WTC11 (cell line): ENCODE measurements around the gene TTI1. TPM values are rescaled to one million over a fixed set of nuclear protein-coding genes. Genes with fewer than 3 reads are reported as not detected.
A peak's percentile ranks its signal among the peaks of the same experiment; 100 is the strongest.

Experiments used
- ATAC-seq: fragments of 200-7000 bp; cut with Tn5 transposase; 2 replicates; pipeline ENCODE4 v1.10.0; 2021; ENCODE audit warnings: mild to moderate bottlenecking, moderate library complexity
- CTCF ChIA-PET: fragments of 300-600 bp; sonication (Branson Sonifier 250); formaldehyde crosslinking; loops from one replicate; lab custom pipeline; 2021; ENCODE audit warnings: antibody characterized with exemption; lab: Charles Lee
- POLR2A ChIA-PET: fragments of 350-600 bp; sonication (Branson Sonifier 250); formaldehyde crosslinking; loops from one replicate; lab custom pipeline; 2021; ENCODE audit warnings: antibody characterized with exemption; lab: Charles Lee
- DNase-seq: peaks from one replicate; pipeline ENCODE4 v3.0.0; 2021; ENCODE audit warnings: low spot score
- H3K27ac Mint-ChIP-seq: 2 replicates; pipeline ENCODE4 v1.8.0; 2021; ENCODE audit warnings: mixed read lengths
- H3K27me3 Mint-ChIP-seq: 2 replicates; pipeline ENCODE4 v1.8.0; 2021; ENCODE audit warnings: low read depth, mild to moderate bottlenecking, moderate library complexity, mixed read lengths
- H3K36me3 Mint-ChIP-seq: 2 replicates; pipeline ENCODE4 v1.8.0; 2021; ENCODE audit warnings: mixed read lengths
- H3K4me1 Mint-ChIP-seq: 2 replicates; pipeline ENCODE4 v1.8.0; 2022; ENCODE audit warnings: mixed read lengths
- H3K4me3 Mint-ChIP-seq: 2 replicates; pipeline ENCODE4 v1.8.0; 2021; ENCODE audit warnings: mild to moderate bottlenecking, moderate library complexity, mixed read lengths
- H3K9me3 Mint-ChIP-seq: 2 replicates; pipeline ENCODE4 v1.8.0; 2021; ENCODE audit warnings: mixed read lengths
- CBFB ChIP-seq: sonication (generic); formaldehyde crosslinking; IDR thresholded peaks from 2 replicates; pipeline ENCODE4 v1.8.1; 2022; ENCODE audit warnings: mild to moderate bottlenecking, low read depth, missing genetic modification reagents
- ELF4 ChIP-seq: sonication (generic); formaldehyde crosslinking; IDR thresholded peaks from 2 replicates; pipeline ENCODE4 v1.8.1; 2022; ENCODE audit warnings: low read depth, mild to moderate bottlenecking, moderate library complexity, missing genetic modification reagents
- EMX1 ChIP-seq: fragments of 250-450 bp; sonication (Bioruptor Pico); IDR thresholded peaks from 2 replicates; pipeline ENCODE4 v1.8.0; 2021; ENCODE audit warnings: mild to moderate bottlenecking
- ESRRA ChIP-seq: sonication (generic); formaldehyde crosslinking; IDR thresholded peaks from 2 replicates; pipeline ENCODE4 v1.8.1; 2022; ENCODE audit warnings: mild to moderate bottlenecking, missing genetic modification reagents, borderline replicate concordance
- GABPB1 ChIP-seq: sonication (generic); formaldehyde crosslinking; IDR thresholded peaks from 2 replicates; pipeline ENCODE4 v1.8.1; 2023; ENCODE audit warnings: mild to moderate bottlenecking, missing genetic modification reagents
- GRHL2 ChIP-seq: fragments of 250-450 bp; sonication (Bioruptor Pico); IDR thresholded peaks from 2 replicates; pipeline ENCODE4 v1.8.0; 2022; ENCODE audit warnings: mild to moderate bottlenecking, moderate library complexity; ENCODE audit not compliant: insufficient replicate concordance, severe bottlenecking
- HMGA2 ChIP-seq: fragments of 250-450 bp; sonication (Bioruptor Pico); IDR thresholded peaks from 2 replicates; pipeline ENCODE4 v1.4.0; 2021; ENCODE audit warnings: mild to moderate bottlenecking, moderate library complexity
- NFE2L1 ChIP-seq: sonication (generic); formaldehyde crosslinking; IDR thresholded peaks from 2 replicates; pipeline ENCODE4 v1.8.1; 2023; ENCODE audit warnings: missing genetic modification reagents
- OVOL2 ChIP-seq: fragments of 250-450 bp; sonication (Bioruptor Pico); IDR thresholded peaks from 2 replicates; pipeline ENCODE4 v1.9.0; 2021; ENCODE audit warnings: mild to moderate bottlenecking, borderline replicate concordance
- RELA ChIP-seq: sonication (generic); formaldehyde crosslinking; IDR thresholded peaks from 2 replicates; pipeline ENCODE4 v1.8.1; 2022; ENCODE audit warnings: missing genetic modification reagents, mild to moderate bottlenecking, borderline replicate concordance
- RORB ChIP-seq: fragments of 250-450 bp; sonication (Bioruptor Pico); IDR thresholded peaks from 2 replicates; pipeline ENCODE4 v1.9.0; 2021; ENCODE audit warnings: mild to moderate bottlenecking
- SMAD3 ChIP-seq: sonication (generic); formaldehyde crosslinking; IDR thresholded peaks from 2 replicates; pipeline ENCODE4 v1.8.0; 2022; ENCODE audit warnings: missing genetic modification reagents, mild to moderate bottlenecking, borderline replicate concordance
- SMAD4 ChIP-seq: sonication (generic); formaldehyde crosslinking; IDR thresholded peaks from 2 replicates; pipeline ENCODE4 v1.8.0; 2022; ENCODE audit warnings: mild to moderate bottlenecking, missing genetic modification reagents
- ZNF138 ChIP-seq: sonication (generic); formaldehyde crosslinking; conservative IDR thresholded peaks from 2 replicates; pipeline ENCODE4 v1.8.1; 2022; ENCODE audit warnings: mild to moderate bottlenecking, moderate library complexity, missing genetic modification reagents
- ZNF232 ChIP-seq: sonication (generic); formaldehyde crosslinking; IDR thresholded peaks from 2 replicates; pipeline ENCODE4 v1.8.0; 2022; ENCODE audit warnings: mild to moderate bottlenecking, missing genetic modification reagents
- ZNF263 ChIP-seq: sonication (generic); formaldehyde crosslinking; IDR thresholded peaks from 2 replicates; pipeline ENCODE4 v1.8.1; 2022; ENCODE audit warnings: low read depth, mild to moderate bottlenecking, moderate library complexity, missing genetic modification reagents
- ZNF317 ChIP-seq: sonication (generic); formaldehyde crosslinking; IDR thresholded peaks from 2 replicates; pipeline ENCODE4 v1.8.1; 2023; ENCODE audit warnings: low read depth, mild to moderate bottlenecking, moderate library complexity, missing genetic modification reagents, borderline replicate concordance
- ZNF416 ChIP-seq: fragments of 250-450 bp; sonication (Bioruptor Pico); IDR thresholded peaks from 2 replicates; pipeline ENCODE4 v1.9.0; 2021; ENCODE audit warnings: mild to moderate bottlenecking, inconsistent platforms
- ZNF671 ChIP-seq: fragments of 250-450 bp; sonication (Bioruptor Pico); IDR thresholded peaks from 2 replicates; pipeline ENCODE4 v1.8.0; 2021; ENCODE audit warnings: mild to moderate bottlenecking
- total RNA-seq: library from RNA; stranded (reverse); gene quantifications from 3 replicates; pipeline ENCODE4 v1.2.3, GENCODE V29; 2021
- TF ChIP-seq, protein P1 (sequence below): fragments of 250-450 bp; sonication (Bioruptor Pico); IDR thresholded peaks from 2 replicates; pipeline ENCODE4 v1.8.0; 2021; ENCODE audit warnings: mild to moderate bottlenecking
- TF ChIP-seq, protein P2 (sequence below): fragments of 250-450 bp; sonication (Bioruptor Pico); IDR thresholded peaks from 2 replicates; pipeline ENCODE4 v1.9.0; 2021; ENCODE audit warnings: moderate library complexity, mild to moderate bottlenecking, inconsistent platforms, borderline replicate concordance
- TF ChIP-seq, protein P3 (sequence below): fragments of 250-450 bp; sonication (Bioruptor Pico); conservative IDR thresholded peaks from 2 replicates; pipeline ENCODE4 v1.9.0; 2021; ENCODE audit warnings: mild to moderate bottlenecking
- TF ChIP-seq, protein P4 (sequence below): sonication (generic); formaldehyde crosslinking; IDR thresholded peaks from 2 replicates; pipeline ENCODE4 v1.8.1; 2022; ENCODE audit warnings: missing genetic modification reagents, borderline replicate concordance
- TF ChIP-seq, protein P5 (sequence below): sonication (generic); formaldehyde crosslinking; IDR thresholded peaks from 2 replicates; pipeline ENCODE4 v1.8.1; 2022; ENCODE audit warnings: mild to moderate bottlenecking, moderate library complexity, missing genetic modification reagents
- TF ChIP-seq, protein P6 (sequence below): sonication (generic); formaldehyde crosslinking; IDR thresholded peaks from 2 replicates; pipeline ENCODE4 v1.8.0; 2023; ENCODE audit warnings: mild to moderate bottlenecking, missing genetic modification reagents

Gene TTI1
- total RNA-seq, 1 experiment from 2014 or later = 43.5 TPM

DNA sequence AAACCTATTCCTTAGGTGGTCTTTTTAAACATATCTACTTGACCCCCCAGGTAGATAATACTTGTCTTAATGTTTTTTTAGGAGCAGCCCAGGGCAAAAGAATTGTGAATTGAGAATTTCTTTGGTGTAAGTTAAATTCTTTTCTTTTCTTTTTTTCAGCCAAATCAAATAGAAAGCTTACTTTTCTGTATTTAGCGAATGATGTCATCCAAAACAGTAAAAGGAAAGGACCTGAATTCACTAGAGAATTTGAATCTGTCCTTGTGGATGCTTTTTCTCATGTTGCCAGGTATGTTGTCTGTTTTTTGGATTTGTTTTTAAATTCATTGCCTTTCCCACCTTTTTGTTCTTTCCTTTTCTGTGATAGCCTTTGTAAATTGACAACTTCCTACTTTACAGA is 7.0 kb upstream of the TTI1 start (continued):
- TF ChIP-seq, protein P1, sequence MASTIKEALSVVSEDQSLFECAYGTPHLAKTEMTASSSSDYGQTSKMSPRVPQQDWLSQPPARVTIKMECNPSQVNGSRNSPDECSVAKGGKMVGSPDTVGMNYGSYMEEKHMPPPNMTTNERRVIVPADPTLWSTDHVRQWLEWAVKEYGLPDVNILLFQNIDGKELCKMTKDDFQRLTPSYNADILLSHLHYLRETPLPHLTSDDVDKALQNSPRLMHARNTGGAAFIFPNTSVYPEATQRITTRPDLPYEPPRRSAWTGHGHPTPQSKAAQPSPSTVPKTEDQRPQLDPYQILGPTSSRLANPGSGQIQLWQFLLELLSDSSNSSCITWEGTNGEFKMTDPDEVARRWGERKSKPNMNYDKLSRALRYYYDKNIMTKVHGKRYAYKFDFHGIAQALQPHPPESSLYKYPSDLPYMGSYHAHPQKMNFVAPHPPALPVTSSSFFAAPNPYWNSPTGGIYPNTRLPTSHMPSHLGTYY (CRISPR knock-in tag) = no peak
- TF ChIP-seq, protein P2, sequence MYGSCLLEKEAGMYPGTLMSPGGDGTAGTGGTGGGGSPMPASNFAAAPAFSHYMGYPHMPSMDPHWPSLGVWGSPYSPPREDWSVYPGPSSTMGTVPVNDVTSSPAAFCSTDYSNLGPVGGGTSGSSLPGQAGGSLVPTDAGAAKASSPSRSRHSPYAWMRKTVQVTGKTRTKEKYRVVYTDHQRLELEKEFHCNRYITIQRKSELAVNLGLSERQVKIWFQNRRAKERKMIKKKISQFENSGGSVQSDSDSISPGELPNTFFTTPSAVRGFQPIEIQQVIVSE = no peak
- no peak for TF ChIP-seq ELF4 (CRISPR knock-in tag)
- TF ChIP-seq ZNF317 = no peak
- TF ChIP-seq, protein P3, sequence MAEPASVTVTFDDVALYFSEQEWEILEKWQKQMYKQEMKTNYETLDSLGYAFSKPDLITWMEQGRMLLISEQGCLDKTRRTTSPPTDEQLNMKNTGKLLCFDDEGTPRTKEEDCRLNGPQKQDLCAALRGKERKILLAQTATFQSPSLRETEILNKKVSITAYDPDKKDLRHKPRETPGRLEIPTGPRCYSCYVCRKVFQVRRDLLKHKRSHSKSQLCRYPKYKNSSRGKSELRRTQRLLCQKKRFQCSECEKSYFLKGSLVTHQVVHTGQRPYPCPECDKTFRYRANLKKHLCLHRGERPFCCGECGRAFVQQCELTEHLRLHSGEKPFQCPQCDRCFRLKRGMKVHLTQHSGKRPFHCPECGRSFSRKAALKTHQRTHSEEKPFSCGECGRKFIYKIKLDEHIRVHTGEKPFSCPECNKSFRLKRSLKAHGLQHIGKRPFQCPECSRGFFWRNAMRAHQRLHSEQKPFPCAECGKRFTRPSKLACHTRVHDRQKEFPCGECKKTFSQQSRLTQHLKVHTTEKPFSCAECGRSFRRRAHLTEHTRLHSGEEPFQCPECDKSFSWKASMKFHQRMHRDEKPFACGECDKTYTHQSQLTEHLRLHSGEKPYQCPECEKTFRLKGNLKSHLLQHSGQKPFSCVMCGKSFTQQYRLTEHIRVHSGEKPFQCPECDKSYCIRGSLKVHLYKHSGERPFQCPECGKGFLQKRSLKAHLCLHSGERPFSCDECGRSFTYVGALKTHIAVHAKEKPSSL = no peak
- TF ChIP-seq ZNF671 (CRISPR knock-in tag) = no peak
- TF ChIP-seq NFE2L1 (CRISPR knock-in tag) = no peak
- TF ChIP-seq ESRRA (CRISPR knock-in tag) = no peak
- no peak for TF ChIP-seq GRHL2 (CRISPR knock-in tag)
- no peak for TF ChIP-seq HMGA2 (CRISPR knock-in tag)
- no peak for TF ChIP-seq ZNF232
- no peak for TF ChIP-seq ZNF416 (CRISPR knock-in tag)

DNA sequence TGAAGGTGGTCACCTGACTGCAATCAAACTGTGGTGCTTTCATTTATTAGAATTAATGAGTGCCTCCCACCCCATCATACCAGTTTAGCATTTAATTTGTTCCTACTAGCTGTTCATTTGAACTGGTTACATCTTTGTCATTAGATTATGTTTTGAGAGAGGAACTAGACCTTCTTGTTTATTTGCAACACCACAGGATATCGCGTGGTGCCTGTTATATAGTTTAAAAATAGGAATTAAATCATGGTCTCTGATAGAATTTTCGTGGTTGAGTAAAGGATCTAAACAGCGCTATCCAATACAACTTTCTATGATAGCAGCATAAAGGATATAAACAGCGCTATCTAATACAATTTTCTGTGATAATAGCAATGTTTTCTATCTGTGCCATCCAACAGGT is 3.1 kb upstream of the TTI1 start:
- Mint-ChIP-seq H3K9me3 (no peaks in the 10 kb centered on the region), H3K27ac (no peak overlapping the region), H3K4me1 (peaks cover 28% of the 10 kb centered on the region), H3K4me3 (no peak overlapping the region), H3K27me3 (no peaks in the 10 kb centered on the region), H3K36me3 (peaks cover 32% of the 10 kb centered on the region)
- DNase-seq (no peak), ATAC-seq (no peak)
- ChIA-PET POLR2A (no interaction called here), CTCF (interaction anchor here (3.0 kb wide), 1 partner anchor 21 kb away, joined by 11 read pairs; no protein-coding TSS in a partner anchor)
- no peak for TF ChIP-seq EMX1
- TF ChIP-seq CBFB (CRISPR knock-in tag) = no peak
- TF ChIP-seq, protein P4, sequence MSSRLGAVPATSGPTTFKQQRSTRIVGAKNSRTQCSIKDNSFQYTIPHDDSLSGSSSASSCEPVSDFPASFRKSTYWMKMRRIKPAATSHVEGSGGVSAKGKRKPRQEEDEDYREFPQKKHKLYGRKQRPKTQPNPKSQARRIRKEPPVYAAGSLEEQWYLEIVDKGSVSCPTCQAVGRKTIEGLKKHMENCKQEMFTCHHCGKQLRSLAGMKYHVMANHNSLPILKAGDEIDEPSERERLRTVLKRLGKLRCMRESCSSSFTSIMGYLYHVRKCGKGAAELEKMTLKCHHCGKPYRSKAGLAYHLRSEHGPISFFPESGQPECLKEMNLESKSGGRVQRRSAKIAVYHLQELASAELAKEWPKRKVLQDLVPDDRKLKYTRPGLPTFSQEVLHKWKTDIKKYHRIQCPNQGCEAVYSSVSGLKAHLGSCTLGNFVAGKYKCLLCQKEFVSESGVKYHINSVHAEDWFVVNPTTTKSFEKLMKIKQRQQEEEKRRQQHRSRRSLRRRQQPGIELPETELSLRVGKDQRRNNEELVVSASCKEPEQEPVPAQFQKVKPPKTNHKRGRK (CRISPR knock-in tag) = no peak
- no peak for TF ChIP-seq GRHL2 (CRISPR knock-in tag)
- no peak for TF ChIP-seq ZNF138

DNA sequence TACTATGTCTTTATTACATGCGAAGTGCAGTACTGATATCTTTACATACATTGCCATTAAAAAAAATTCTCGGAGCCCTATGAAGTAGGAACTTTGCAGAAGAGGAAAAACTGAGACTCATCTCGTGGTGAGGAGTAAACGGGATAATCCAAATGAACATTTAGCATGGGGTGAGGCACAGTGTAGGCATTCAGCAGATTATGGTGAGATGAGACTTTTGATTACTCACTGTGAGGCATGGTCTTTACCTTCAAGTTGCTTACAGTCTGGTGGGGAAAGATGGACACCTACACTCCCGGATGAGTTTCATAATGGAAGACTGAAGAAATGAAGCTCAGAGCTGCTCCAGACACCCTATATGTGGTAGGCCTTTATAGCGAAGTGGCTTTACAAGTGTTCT is 1.7 kb upstream of the TTI1 start:
- H3K4me1 Mint-ChIP-seq = peaks cover 36% of the 10 kb centered on the region
- peak overlapping the region; percentile 94 for H3K4me3 Mint-ChIP-seq
- POLR2A ChIA-PET = no interaction called here
- H3K36me3 Mint-ChIP-seq = peaks cover 24% of the 10 kb centered on the region
- peak overlapping the region; percentile 43; the same call in 1 of the 2 replicates for H3K27ac Mint-ChIP-seq
- no peaks in the 10 kb centered on the region for H3K9me3 Mint-ChIP-seq
- DNase-seq (no peak), ATAC-seq (no peak)
- no peaks in the 10 kb centered on the region for H3K27me3 Mint-ChIP-seq
- CTCF ChIA-PET = no interaction called here
- no peak for TF ChIP-seq SMAD4 (CRISPR knock-in tag)
- TF ChIP-seq RELA (CRISPR knock-in tag) = no peak
- no peak for TF ChIP-seq SMAD3 (CRISPR knock-in tag)
- no peak for TF ChIP-seq OVOL2 (CRISPR knock-in tag)
- TF ChIP-seq, protein P5, sequence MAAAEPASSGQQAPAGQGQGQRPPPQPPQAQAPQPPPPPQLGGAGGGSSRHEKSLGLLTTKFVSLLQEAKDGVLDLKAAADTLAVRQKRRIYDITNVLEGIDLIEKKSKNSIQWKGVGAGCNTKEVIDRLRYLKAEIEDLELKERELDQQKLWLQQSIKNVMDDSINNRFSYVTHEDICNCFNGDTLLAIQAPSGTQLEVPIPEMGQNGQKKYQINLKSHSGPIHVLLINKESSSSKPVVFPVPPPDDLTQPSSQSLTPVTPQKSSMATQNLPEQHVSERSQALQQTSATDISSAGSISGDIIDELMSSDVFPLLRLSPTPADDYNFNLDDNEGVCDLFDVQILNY (CRISPR knock-in tag) = no peak
- TF ChIP-seq GABPB1 = no peak
- TF ChIP-seq, protein P6, sequence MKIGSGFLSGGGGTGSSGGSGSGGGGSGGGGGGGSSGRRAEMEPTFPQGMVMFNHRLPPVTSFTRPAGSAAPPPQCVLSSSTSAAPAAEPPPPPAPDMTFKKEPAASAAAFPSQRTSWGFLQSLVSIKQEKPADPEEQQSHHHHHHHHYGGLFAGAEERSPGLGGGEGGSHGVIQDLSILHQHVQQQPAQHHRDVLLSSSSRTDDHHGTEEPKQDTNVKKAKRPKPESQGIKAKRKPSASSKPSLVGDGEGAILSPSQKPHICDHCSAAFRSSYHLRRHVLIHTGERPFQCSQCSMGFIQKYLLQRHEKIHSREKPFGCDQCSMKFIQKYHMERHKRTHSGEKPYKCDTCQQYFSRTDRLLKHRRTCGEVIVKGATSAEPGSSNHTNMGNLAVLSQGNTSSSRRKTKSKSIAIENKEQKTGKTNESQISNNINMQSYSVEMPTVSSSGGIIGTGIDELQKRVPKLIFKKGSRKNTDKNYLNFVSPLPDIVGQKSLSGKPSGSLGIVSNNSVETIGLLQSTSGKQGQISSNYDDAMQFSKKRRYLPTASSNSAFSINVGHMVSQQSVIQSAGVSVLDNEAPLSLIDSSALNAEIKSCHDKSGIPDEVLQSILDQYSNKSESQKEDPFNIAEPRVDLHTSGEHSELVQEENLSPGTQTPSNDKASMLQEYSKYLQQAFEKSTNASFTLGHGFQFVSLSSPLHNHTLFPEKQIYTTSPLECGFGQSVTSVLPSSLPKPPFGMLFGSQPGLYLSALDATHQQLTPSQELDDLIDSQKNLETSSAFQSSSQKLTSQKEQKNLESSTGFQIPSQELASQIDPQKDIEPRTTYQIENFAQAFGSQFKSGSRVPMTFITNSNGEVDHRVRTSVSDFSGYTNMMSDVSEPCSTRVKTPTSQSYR (CRISPR knock-in tag) = no peak
- TF ChIP-seq ZNF263 (CRISPR knock-in tag) = no peak
- TF ChIP-seq NFE2L1 (CRISPR knock-in tag) = no peak
- TF ChIP-seq RORB (CRISPR knock-in tag) = no peak
- TF ChIP-seq, protein P1 (CRISPR knock-in tag) = no peak
